ENCODE data around the gene LRRC46.

DNA sequence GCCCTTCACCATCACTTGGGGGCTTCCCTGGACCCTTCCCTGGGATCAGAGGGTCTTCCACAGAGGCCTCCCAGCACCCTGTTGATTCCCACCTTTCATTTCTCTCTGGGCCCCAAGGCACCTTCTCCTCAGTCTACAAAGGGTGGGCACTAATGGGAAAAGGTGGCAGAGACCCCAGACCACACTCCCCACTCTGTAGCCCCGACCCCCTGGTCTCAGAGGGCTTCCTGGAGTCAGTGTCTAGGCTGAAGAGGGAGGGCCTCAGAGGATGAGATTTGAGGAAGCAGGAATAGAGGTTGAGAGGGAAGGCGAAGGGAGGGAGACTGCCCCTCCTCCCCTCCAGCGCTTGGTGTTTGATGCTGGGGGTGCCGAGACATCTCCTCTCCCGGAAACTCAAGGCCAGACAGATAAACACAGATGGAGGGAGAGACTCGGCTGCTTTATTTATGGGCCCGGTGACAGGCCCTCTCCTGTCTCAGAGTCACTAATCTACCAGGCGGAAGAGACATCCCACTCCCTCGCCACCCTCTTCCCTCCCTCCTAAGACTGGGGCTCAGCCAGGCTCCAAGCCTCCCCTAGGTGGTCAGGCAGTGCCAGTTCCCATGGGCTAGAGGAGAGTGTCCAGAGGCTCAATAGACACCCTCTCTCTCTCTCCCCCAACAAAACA, 46.0 kb downstream of the LRRC46 start:
- TF ChIP-seq, protein P1, sequence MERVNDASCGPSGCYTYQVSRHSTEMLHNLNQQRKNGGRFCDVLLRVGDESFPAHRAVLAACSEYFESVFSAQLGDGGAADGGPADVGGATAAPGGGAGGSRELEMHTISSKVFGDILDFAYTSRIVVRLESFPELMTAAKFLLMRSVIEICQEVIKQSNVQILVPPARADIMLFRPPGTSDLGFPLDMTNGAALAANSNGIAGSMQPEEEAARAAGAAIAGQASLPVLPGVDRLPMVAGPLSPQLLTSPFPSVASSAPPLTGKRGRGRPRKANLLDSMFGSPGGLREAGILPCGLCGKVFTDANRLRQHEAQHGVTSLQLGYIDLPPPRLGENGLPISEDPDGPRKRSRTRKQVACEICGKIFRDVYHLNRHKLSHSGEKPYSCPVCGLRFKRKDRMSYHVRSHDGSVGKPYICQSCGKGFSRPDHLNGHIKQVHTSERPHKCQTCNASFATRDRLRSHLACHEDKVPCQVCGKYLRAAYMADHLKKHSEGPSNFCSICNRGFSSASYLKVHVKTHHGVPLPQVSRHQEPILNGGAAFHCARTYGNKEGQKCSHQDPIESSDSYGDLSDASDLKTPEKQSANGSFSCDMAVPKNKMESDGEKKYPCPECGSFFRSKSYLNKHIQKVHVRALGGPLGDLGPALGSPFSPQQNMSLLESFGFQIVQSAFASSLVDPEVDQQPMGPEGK (CRISPR knock-in tag; IDR thresholded peaks at IDR 0.05; ENCODE audit: borderline replicate concordance): no peak
- TF ChIP-seq RARB (CRISPR knock-in tag; IDR thresholded peaks at IDR 0.05) (no peak), POU6F1 (CRISPR knock-in tag; IDR thresholded peaks at IDR 0.05; ENCODE audit: borderline replicate concordance, low read depth) (no peak), ZNF8 (CRISPR knock-in tag; IDR thresholded peaks at IDR 0.05) (no peak), ARNTL (CRISPR knock-in tag; IDR thresholded peaks at IDR 0.05; ENCODE audit: borderline replicate concordance, low read depth) (no peak)
- TF ChIP-seq, protein P2, sequence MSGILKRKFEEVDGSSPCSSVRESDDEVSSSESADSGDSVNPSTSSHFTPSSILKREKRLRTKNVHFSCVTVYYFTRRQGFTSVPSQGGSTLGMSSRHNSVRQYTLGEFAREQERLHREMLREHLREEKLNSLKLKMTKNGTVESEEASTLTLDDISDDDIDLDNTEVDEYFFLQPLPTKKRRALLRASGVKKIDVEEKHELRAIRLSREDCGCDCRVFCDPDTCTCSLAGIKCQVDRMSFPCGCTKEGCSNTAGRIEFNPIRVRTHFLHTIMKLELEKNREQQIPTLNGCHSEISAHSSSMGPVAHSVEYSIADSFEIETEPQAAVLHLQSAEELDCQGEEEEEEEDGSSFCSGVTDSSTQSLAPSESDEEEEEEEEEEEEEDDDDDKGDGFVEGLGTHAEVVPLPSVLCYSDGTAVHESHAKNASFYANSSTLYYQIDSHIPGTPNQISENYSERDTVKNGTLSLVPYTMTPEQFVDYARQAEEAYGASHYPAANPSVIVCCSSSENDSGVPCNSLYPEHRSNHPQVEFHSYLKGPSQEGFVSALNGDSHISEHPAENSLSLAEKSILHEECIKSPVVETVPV (CRISPR knock-in tag; IDR thresholded peaks at IDR 0.05): no peak
